Hepatocyte (in vitro differentiated cells): ENCODE results near the gene TARM1.

Experiments used
- CTCF ChIP-seq: fragments of 200-600 bp; sonication (generic); IDR thresholded peaks from 2 replicates; pipeline ENCODE4 v1.5.1; 2016; ENCODE audit warnings: antibody characterized with exemption, mild to moderate bottlenecking; ENCODE audit not compliant: poor library complexity
- EZH2 ChIP-seq: fragments of 200-600 bp; sonication (generic); IDR thresholded peaks from 2 replicates; pipeline ENCODE4 v1.6.1; 2016; ENCODE audit warnings: antibody characterized with exemption, mild to moderate bottlenecking, borderline replicate concordance
- EZH2phosphoT487 ChIP-seq: fragments of 200-600 bp; sonication (generic); IDR thresholded peaks from one replicate; pipeline ENCODE4 v1.6.1; 2018; ENCODE audit warnings: antibody characterized with exemption, mild to moderate bottlenecking, low read depth, moderate library complexity; ENCODE audit not compliant: unreplicated experiment, severe bottlenecking

GRCh38 chr19:54047616-54048015 lies 33.5 kb downstream of the TARM1 start:
- TF ChIP-seq CTCF (no peak), EZH2 (no peak), EZH2phosphoT487 (no peak)
